Trophoblast cell (in vitro differentiated cells and primary cell): ENCODE measurements around the gene PABPC3.
A peak's percentile ranks its signal among the peaks of the same experiment; 100 is the strongest.

Source experiments
- DNase-seq, 2 donors: peaks; one replicate each; pipeline ENCODE4 v3.0.0-alpha.2; 2016
- H2AFZ ChIP-seq: 2 replicates; pipeline ENCODE4 v1.6.1; 2013; ENCODE audit warnings: low read length, moderate library complexity, mild to moderate bottlenecking; ENCODE audit not compliant: insufficient read depth, poor library complexity
- H2AK5ac ChIP-seq: 2 replicates; pipeline ENCODE4 v1.6.1; 2013; ENCODE audit warnings: mild to moderate bottlenecking, low read length
- H2BK120ac ChIP-seq: 2 replicates; pipeline ENCODE4 v1.6.1; 2013; ENCODE audit warnings: low read length, mild to moderate bottlenecking, moderate library complexity; ENCODE audit not compliant: insufficient read depth, poor library complexity
- H2BK12ac ChIP-seq: 2 replicates; pipeline ENCODE4 v1.6.1; 2013; ENCODE audit warnings: mild to moderate bottlenecking, low read length, moderate library complexity
- H2BK5ac ChIP-seq: 2 replicates; pipeline ENCODE4 v1.6.1; 2013; ENCODE audit warnings: low read length, low read depth, moderate library complexity, mild to moderate bottlenecking; ENCODE audit not compliant: poor library complexity
- H3K14ac ChIP-seq: 2 replicates; pipeline ENCODE4 v1.6.1; 2013; ENCODE audit warnings: mild to moderate bottlenecking, low read length
- H3K18ac ChIP-seq: 2 replicates; pipeline ENCODE4 v1.6.1; 2013; ENCODE audit warnings: mild to moderate bottlenecking, low read length
- H3K23ac ChIP-seq: 2 replicates; pipeline ENCODE4 v1.6.1; 2013; ENCODE audit warnings: low read length
- H3K27ac ChIP-seq: 2 replicates; pipeline ENCODE4 v1.5.1; 2013; ENCODE audit warnings: low read depth, mild to moderate bottlenecking, inconsistent platforms, low read length, moderate library complexity
- H3K27me3 ChIP-seq: 2 replicates; pipeline ENCODE4 v1.6.1; 2013; ENCODE audit warnings: inconsistent platforms, mild to moderate bottlenecking, low read length, moderate library complexity; ENCODE audit not compliant: insufficient read depth
- H3K36me3 ChIP-seq, 2 experiments: 1 replicate in 1 of 2; 2 replicates in 1 of 2; pipeline ENCODE4 v1.6.1; 2013; ENCODE audit warnings: low read length in 2 of 2, mild to moderate bottlenecking in 2 of 2, moderate library complexity in 1 of 2; ENCODE audit not compliant: insufficient read depth in 2 of 2, control insufficient read depth in 1 of 2
- H3K4ac ChIP-seq: 2 replicates; pipeline ENCODE4 v1.6.1; 2013; ENCODE audit warnings: low read depth, mild to moderate bottlenecking, low read length, moderate library complexity
- H3K4me1 ChIP-seq, 2 experiments: 1 replicate in 1 of 2; 2 replicates in 1 of 2; pipeline ENCODE4 v1.6.1; 2013; ENCODE audit warnings: low read length in 2 of 2, mild to moderate bottlenecking in 2 of 2, moderate library complexity in 1 of 2; ENCODE audit not compliant: insufficient read depth in 2 of 2, control insufficient read depth in 1 of 2
- H3K4me2 ChIP-seq: 2 replicates; pipeline ENCODE4 v1.6.1; 2013; ENCODE audit warnings: inconsistent platforms, mild to moderate bottlenecking, low read length, moderate library complexity
- H3K4me3 ChIP-seq: 2 replicates; pipeline ENCODE4 v1.5.1; 2013; ENCODE audit warnings: mild to moderate bottlenecking, low read depth, low read length, inconsistent platforms
- H3K79me1 ChIP-seq: one replicate; pipeline ENCODE4 v1.6.1; 2013; ENCODE audit warnings: low read length
- H3K79me2 ChIP-seq: 2 replicates; pipeline ENCODE4 v1.6.1; 2013; ENCODE audit warnings: low read length, mild to moderate bottlenecking; ENCODE audit not compliant: control insufficient read depth, insufficient read depth, poor library complexity
- H3K9ac ChIP-seq: 2 replicates; pipeline ENCODE4 v1.6.1; 2013; ENCODE audit warnings: mild to moderate bottlenecking, low read length
- H3K9me3 ChIP-seq: 2 replicates; pipeline ENCODE4 v1.6.1; 2013; ENCODE audit warnings: low read depth, mild to moderate bottlenecking, control low read depth, inconsistent platforms, low read length; ENCODE audit not compliant: insufficient read depth
- H4K12ac ChIP-seq: 2 replicates; pipeline ENCODE4 v1.6.1; 2013; ENCODE audit warnings: low read depth, mild to moderate bottlenecking, low read length, moderate library complexity
- H4K8ac ChIP-seq: 2 replicates; pipeline ENCODE4 v1.6.1; 2013; ENCODE audit warnings: low read depth, mild to moderate bottlenecking, low read length, moderate library complexity
- H4K91ac ChIP-seq: one replicate; pipeline ENCODE4 v1.6.1; 2013; ENCODE audit warnings: low read depth, mild to moderate bottlenecking, low read length, moderate library complexity
- WGBS: extraction: QIAGEN DNeasy Blood & Tissue Kit; methylation state at CpG from one replicate; pipeline ENCODE4 v1.1.7; 2013; ENCODE audit warnings: missing lambda C conversion rate; ENCODE audit not compliant: insufficient read length, insufficient coverage; ENCODE audit errors: extremely low coverage; 5-methylcytosine and 5-hydroxymethylcytosine counted together

PABPC3 gene

DNA sequence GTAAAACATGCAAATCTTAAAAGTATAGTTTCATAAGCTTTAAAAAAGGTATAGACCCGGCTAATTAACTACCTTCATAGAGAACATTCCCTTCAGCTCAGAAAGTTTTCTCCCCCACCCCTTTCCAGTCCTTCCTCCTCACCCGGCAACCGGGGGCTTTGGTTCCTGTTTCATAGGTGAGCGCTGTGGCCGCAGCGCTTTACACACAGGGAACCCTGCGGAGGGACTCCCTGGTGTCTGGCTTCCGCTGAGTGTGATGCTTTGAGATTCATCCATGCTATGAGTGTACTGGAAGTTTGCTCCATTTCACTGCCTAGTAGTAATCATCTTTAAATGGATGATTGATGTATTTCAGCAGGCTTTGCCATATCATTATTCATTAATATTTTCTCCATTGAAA is 26.0 kb upstream of the PABPC3 start:
- peaks cover 4% of the 10 kb centered on the region for H3K9me3 ChIP-seq
- no peak overlapping the region for H3K4me2 ChIP-seq
- no peak overlapping the region for H3K9ac ChIP-seq

DNA sequence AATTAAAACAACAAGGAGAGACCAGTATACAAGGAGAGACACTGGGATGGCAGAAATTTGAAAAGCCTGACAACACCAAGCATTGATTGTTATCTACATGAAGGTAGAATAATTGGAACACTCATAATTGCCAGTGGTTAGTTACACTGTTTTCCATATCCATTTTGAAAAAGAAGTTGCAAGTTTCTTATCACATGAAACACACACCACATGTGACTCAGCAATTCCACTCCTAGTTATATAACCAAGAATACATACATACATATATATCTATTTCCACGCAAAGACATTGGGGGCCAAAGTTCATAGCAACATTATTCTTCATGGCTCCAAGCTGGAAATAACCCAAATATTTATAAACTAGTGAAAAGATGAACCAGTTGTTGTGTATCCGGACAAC is 15.2 kb upstream of the PABPC3 start:
- no peaks in the 10 kb centered on the region for H3K79me2 ChIP-seq
- H2BK5ac ChIP-seq, result no peak overlapping the region
- no peak overlapping the region for H3K18ac ChIP-seq
- no peaks in the 10 kb centered on the region for H3K79me1 ChIP-seq
- H2AFZ ChIP-seq, result no peak overlapping the region
- no peak overlapping the region for H3K4ac ChIP-seq
- no CpG with 5 or more reads among the region's 2 CpGs for WGBS
- H2BK120ac ChIP-seq, result no peak overlapping the region
- no peak overlapping the region for H3K27ac ChIP-seq
- H3K4me2 ChIP-seq, result no peak overlapping the region
- H3K9me3 ChIP-seq, result no peaks in the 10 kb centered on the region
- no peak overlapping the region for H3K9ac ChIP-seq
- no peaks in the 10 kb centered on the region for H3K27me3 ChIP-seq
- no peaks in the 10 kb centered on the region for H3K4me1 ChIP-seq
- no peak overlapping the region for H4K12ac ChIP-seq
- no peak overlapping the region for H3K23ac ChIP-seq
- peak in 1 of 2 donors; percentile 26 for DNase-seq
- H2BK12ac ChIP-seq, result no peak overlapping the region
- no peak overlapping the region for H4K8ac ChIP-seq
- no peaks in the 10 kb centered on the region for H3K36me3 ChIP-seq
- no peak overlapping the region for H3K14ac ChIP-seq
- no peak overlapping the region for H4K91ac ChIP-seq
- H2AK5ac ChIP-seq, result no peak overlapping the region
- H3K4me3 ChIP-seq, result no peak overlapping the region

More for the DNA sequence above, 26.0 kb upstream of the PABPC3 start:
- Histone ChIP-seq H4K12ac (no peak overlapping the region), H2BK5ac (no peak overlapping the region), H3K36me3 (peaks cover 0 to 2% of the 10 kb centered on the region in 2 experiments), H3K18ac (no peak overlapping the region), H3K79me2 (no peaks in the 10 kb centered on the region), H3K4me1 (peaks cover 9 to 17% of the 10 kb centered on the region in 2 experiments), H3K79me1 (peaks cover 10% of the 10 kb centered on the region), H3K4ac (no peak overlapping the region), H4K91ac (peak overlapping the region; percentile 37), H2BK120ac (no peak overlapping the region), H4K8ac (no peak overlapping the region), H2AK5ac (no peak overlapping the region), H3K27ac (no peak overlapping the region), H3K14ac (no peak overlapping the region), H3K4me3 (no peak overlapping the region), H3K27me3 (no peaks in the 10 kb centered on the region), H2AFZ (no peak overlapping the region), H3K23ac (no peak overlapping the region), H2BK12ac (no peak overlapping the region)
- DNase-seq, result no peak
- WGBS, result no CpG with 5 or more reads among the region's 8 CpGs

DNA sequence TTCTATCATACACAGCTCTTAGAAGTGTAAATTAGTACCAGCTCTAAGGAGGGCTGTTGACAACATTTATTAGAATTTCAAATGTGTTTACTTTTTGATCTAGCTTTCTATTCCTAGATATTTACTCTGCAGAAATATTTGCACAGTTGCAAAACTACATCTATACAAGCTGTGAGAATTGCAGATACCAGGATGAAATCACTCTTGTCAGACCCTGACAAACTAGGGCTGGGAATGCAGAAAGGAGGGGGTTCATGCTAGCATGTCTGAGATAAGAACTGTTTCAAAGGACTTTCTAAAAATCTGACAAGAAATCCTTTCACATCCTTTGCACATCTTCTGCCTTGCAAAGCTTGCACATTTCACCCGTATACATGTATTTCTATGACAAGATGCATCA is 11.8 kb upstream of the PABPC3 start:
- no peak overlapping the region for H2AFZ ChIP-seq
- no peaks in the 10 kb centered on the region for H3K9me3 ChIP-seq
- no peak overlapping the region for H3K18ac ChIP-seq
- H3K4me1 ChIP-seq, result no peaks in the 10 kb centered on the region
- H2BK12ac ChIP-seq, result no peak overlapping the region
- H4K91ac ChIP-seq, result no peak overlapping the region
- H3K4me3 ChIP-seq, result no peak overlapping the region
- H3K4me2 ChIP-seq, result no peak overlapping the region
- H4K8ac ChIP-seq, result no peak overlapping the region
- no peak overlapping the region for H2AK5ac ChIP-seq
- H3K79me1 ChIP-seq, result no peaks in the 10 kb centered on the region
- H3K27ac ChIP-seq, result no peak overlapping the region
- DNase-seq, result no peak
- no CpG with 5 or more reads among the region's 1 CpG for WGBS
- no peak overlapping the region for H3K4ac ChIP-seq
- H3K9ac ChIP-seq, result no peak overlapping the region
- no peak overlapping the region for H3K14ac ChIP-seq
- H2BK120ac ChIP-seq, result no peak overlapping the region
- no peaks in the 10 kb centered on the region for H3K36me3 ChIP-seq
- H3K27me3 ChIP-seq, result no peaks in the 10 kb centered on the region
- no peaks in the 10 kb centered on the region for H3K79me2 ChIP-seq
- no peak overlapping the region for H3K23ac ChIP-seq
- H2BK5ac ChIP-seq, result no peak overlapping the region
- no peak overlapping the region for H4K12ac ChIP-seq

DNA sequence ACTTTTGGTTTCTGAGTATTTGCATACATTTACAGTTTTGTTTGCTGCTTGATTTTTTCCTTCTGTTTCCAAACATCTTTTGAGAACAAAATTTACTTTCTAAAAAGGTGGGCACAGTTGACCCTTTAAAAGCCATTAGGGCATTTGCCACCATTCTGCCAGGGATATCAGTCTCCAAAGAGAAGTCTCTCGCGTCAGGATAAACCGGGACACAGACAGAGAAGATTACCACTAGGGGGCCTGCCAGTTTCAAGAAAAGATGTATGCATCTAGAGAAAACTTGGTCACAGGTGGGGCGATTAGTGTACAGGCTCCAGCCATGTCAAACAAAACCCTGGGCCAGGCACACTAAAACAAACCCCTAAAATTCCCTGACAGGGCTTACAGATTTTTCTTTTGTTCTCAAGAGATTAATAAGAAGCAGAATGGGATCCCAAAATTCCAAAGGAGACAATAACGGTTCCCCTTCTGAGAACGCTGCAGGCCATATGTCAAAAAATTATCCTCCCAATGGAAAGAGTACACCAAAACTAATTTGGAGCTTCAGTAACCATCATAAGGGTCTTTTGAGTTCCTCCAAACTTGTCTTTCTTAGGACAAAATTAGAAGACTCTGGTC is 10.7 kb upstream of the PABPC3 start:
- Histone ChIP-seq H3K4me3 (no peak overlapping the region), H3K79me1 (no peaks in the 10 kb centered on the region), H3K23ac (no peak overlapping the region), H4K12ac (no peak overlapping the region), H2AK5ac (no peak overlapping the region), H4K91ac (no peak overlapping the region), H3K9me3 (no peaks in the 10 kb centered on the region), H3K14ac (no peak overlapping the region), H3K4me1 (no peaks in the 10 kb centered on the region), H3K4me2 (no peak overlapping the region), H3K4ac (no peak overlapping the region), H2BK12ac (no peak overlapping the region), H2AFZ (no peak overlapping the region), H2BK120ac (no peak overlapping the region), H3K18ac (no peak overlapping the region), H3K27me3 (no peaks in the 10 kb centered on the region), H4K8ac (no peak overlapping the region), H3K9ac (no peak overlapping the region), H2BK5ac (no peak overlapping the region), H3K79me2 (no peaks in the 10 kb centered on the region), H3K27ac (no peak overlapping the region), H3K36me3 (no peaks in the 10 kb centered on the region)
- peak; percentile 18 to 67 for DNase-seq
- WGBS, result no CpG with 5 or more reads among the region's 6 CpGs
